ENCODE measurements around the gene PUDP. TPM values are rescaled to one million over a fixed set of nuclear protein-coding genes. Genes with fewer than 3 reads are reported as not detected.

PUDP gene
- total RNA-seq, 4 donors from 2014 or later, result 11.9 to 29.2 (median 14.1) TPM

DNA sequence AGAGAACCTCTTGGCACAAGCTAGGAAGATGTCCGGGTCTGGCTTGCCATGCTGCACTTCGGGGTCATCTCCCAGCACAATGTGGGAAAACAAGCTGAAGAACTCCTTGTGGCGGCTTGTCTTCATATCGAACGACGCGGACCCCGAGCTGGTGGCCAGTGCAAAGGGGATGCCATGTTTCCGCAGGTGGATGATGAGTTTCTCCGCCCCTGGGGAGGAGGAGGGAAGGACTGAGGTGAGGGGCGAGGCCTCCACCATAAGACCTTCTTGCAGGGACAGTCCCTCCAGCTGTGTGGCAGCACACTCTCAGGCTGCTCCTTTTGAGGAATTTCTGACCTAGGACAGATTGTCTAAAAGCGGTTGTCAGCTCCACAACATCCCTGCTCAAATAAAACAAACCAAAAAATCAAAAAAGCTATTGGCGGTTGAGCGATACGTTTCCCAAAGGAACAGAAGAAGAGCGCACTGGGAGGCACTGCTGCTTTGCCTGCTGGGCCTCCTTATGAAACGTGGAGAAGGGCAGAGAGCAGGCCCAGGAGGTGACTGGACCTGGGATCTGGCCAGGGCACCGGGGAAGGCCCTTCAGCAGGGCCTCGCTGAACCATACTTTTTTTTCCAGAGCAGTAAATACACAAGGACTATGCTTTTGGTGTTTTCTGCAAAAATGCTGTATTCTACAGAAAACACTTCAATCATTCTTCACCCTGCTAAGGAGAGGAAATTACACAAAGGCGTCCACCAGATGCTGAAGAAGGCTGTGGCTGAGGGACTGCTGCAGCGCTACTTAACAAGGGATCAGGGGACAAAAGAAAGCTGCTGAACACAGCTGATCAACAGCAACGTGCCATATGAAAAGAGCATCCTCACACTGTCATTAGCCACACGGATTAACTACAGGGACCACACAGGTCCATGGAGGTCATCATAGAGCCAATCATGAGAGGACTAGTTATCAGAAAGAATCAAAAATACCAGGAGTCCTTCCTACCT lies 70.4 kb downstream of the PUDP start:
- no peak overlapping the region for H3K4me3 ChIP-seq
- no peaks in the 10 kb centered on the region for H3K4me1 ChIP-seq
- H3K9me3 ChIP-seq, result no peaks in the 10 kb centered on the region
- TF ChIP-seq EP300 (IDR thresholded peaks at IDR 0.05) (no peak), POLR2A (IDR thresholded peaks at IDR 0.05) (no peak)
- TF ChIP-seq, protein P1, sequence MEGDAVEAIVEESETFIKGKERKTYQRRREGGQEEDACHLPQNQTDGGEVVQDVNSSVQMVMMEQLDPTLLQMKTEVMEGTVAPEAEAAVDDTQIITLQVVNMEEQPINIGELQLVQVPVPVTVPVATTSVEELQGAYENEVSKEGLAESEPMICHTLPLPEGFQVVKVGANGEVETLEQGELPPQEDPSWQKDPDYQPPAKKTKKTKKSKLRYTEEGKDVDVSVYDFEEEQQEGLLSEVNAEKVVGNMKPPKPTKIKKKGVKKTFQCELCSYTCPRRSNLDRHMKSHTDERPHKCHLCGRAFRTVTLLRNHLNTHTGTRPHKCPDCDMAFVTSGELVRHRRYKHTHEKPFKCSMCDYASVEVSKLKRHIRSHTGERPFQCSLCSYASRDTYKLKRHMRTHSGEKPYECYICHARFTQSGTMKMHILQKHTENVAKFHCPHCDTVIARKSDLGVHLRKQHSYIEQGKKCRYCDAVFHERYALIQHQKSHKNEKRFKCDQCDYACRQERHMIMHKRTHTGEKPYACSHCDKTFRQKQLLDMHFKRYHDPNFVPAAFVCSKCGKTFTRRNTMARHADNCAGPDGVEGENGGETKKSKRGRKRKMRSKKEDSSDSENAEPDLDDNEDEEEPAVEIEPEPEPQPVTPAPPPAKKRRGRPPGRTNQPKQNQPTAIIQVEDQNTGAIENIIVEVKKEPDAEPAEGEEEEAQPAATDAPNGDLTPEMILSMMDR (IDR thresholded peaks at IDR 0.05), result no peak
- H3K27me3 ChIP-seq, result no peaks in the 10 kb centered on the region
- DNase-seq (ENCODE audit: low spot score in 2 of 2), result no peak
- peaks cover 0 to 7% (median 0%) of the 10 kb centered on the region in 3 donors for H3K36me3 ChIP-seq
- 79 to 87% methylated on average over 13 to 23 of the region's 23 CpGs for WGBS, 2 donors
- H3K27ac ChIP-seq, result no peak overlapping the region

DNA sequence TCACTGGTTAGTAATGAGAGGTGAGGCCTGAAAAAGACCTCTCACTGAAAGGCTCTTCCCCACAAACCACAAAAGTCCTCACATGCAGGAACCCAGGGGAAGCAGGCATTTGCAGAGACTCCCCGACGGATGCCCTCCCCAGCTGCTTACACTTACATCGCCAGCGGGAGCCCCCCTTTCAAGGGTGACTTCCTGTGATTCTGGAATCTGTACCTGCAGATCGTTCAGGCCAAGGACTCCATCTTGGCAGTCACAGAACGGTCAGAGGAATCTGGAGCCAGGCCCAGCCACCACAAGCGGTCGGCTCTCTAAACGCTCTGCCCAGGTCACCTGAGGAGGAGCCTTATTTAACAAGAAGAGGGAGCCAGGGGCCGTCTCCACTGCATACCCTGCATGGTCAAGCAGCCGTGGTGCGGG lies 71.7 kb downstream of the PUDP start:
- H3K27me3 ChIP-seq, result no peaks in the 10 kb centered on the region
- TF ChIP-seq EP300 (IDR thresholded peaks at IDR 0.05) (no peak), POLR2A (IDR thresholded peaks at IDR 0.05) (no peak)
- TF ChIP-seq, protein P1 (IDR thresholded peaks at IDR 0.05), result no peak
- H3K27ac ChIP-seq, result no peak overlapping the region
- WGBS, 2 donors, result 72 to 87% methylated on average over 11 to 12 of the region's 12 CpGs
- DNase-seq (ENCODE audit: low spot score in 2 of 2), result no peak
- no peaks in the 10 kb centered on the region for H3K4me1 ChIP-seq
- H3K4me3 ChIP-seq, result no peak overlapping the region
- H3K36me3 ChIP-seq, result peaks cover 0 to 5% (median 0%) of the 10 kb centered on the region in 3 donors
- no peaks in the 10 kb centered on the region for H3K9me3 ChIP-seq

DNA sequence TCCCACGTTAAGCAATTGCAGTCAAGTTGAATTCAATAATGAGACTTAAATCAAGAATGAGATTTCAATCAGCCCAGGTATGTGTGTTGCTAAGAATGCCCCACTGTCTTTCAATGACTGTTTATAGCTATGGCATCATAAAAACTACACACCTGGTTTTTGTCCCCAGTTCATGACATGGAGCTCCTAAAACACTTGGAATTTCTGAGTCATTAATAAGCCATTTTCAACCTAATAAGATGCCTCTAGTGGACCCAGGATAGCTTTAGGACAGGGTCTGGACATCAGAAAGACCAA lies 73.1 kb downstream of the PUDP start:
- Histone ChIP-seq H3K4me1 (no peaks in the 10 kb centered on the region), H3K27ac (no peak overlapping the region), H3K27me3 (no peaks in the 10 kb centered on the region), H3K36me3 (peaks cover 0 to 5% (median 0%) of the 10 kb centered on the region in 3 donors), H3K4me3 (no peak overlapping the region), H3K9me3 (no peaks in the 10 kb centered on the region)
- 33 to 73% methylated on average over 1 of the region's 1 CpG for WGBS, 2 donors
- no peak for DNase-seq (ENCODE audit: low spot score in 2 of 2)
- TF ChIP-seq EP300 (IDR thresholded peaks at IDR 0.05) (no peak), POLR2A (IDR thresholded peaks at IDR 0.05) (no peak)
- TF ChIP-seq, protein P1 (IDR thresholded peaks at IDR 0.05), result no peak

DNA sequence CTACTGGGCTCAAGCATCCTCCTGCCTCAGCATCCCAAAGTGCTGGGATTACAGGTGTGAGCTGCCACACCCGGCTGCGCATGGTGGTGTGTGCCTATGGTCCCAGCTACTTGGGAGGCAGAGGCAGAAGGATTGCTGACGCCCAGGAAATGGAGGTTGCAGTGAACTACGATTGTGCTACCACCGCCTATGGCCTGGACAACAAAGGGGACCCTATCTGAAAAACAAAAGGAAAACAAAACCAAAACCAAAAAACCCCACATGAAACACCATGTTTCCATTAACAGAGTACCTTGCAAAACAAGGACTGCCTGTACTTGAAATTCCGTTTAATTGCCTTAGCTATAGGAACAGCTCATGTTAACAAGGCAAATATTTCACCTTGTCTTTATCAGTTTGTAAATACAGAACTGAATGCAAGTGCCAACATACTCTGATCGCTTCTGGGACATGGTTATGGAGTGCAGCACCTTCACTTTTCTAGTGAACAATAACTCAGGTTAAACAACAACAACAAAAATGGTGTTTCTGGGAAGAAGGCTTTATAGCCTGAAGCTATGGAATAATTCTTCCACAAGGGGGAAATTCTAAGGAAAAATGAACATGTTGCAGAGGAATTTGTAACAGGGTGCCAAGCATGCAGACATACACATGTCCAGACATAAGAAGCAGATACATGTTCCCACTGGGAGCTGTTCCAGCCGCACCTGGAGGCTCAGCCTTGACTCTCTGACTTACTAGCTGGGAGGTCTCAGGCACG lies 73.6 kb downstream of the PUDP start:
- Histone ChIP-seq H3K27ac (no peak overlapping the region), H3K27me3 (no peaks in the 10 kb centered on the region), H3K4me1 (no peaks in the 10 kb centered on the region), H3K36me3 (peaks cover 0 to 5% (median 0%) of the 10 kb centered on the region in 3 donors), H3K9me3 (no peaks in the 10 kb centered on the region), H3K4me3 (no peak overlapping the region)
- 83 to 86% methylated on average over 9 of the region's 9 CpGs for WGBS, 2 donors
- DNase-seq (ENCODE audit: low spot score in 2 of 2), result no peak
- TF ChIP-seq, protein P1 (IDR thresholded peaks at IDR 0.05), result no peak
- TF ChIP-seq EP300 (IDR thresholded peaks at IDR 0.05), result no peak
- no peak for TF ChIP-seq POLR2A (IDR thresholded peaks at IDR 0.05)

DNA sequence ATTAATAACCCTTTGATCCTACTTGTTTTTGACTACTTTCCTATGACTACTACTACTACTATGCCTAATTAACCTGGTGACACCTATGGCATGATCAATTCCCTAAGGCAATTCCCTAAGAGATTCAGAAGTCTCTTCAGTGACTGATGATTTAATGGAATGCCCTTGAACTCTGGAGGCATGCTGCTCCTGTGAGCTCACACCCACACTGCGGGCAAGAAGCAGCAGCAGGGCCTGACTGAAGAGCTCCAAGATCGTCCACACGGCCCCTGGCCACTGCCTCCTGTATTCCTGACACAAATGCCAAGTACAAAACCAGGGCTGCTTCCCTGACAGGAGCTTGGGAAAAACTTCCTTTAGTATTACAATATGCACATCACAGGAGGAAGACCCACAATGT lies 74.6 kb downstream of the PUDP start:
- no peaks in the 10 kb centered on the region for H3K9me3 ChIP-seq
- TF ChIP-seq, protein P1 (IDR thresholded peaks at IDR 0.05), result no peak
- TF ChIP-seq EP300 (IDR thresholded peaks at IDR 0.05) (no peak), POLR2A (IDR thresholded peaks at IDR 0.05) (no peak)
- H3K4me3 ChIP-seq, result no peak overlapping the region
- 46 to 75% methylated on average over 2 to 3 of the region's 3 CpGs for WGBS, 2 donors
- peaks cover 0 to 5% (median 0%) of the 10 kb centered on the region in 3 donors for H3K36me3 ChIP-seq
- no peak overlapping the region for H3K27ac ChIP-seq
- H3K27me3 ChIP-seq, result no peaks in the 10 kb centered on the region
- DNase-seq (ENCODE audit: low spot score in 2 of 2), result no peak
- no peaks in the 10 kb centered on the region for H3K4me1 ChIP-seq
